ENCODE measurements around the gene SLC23A2.
A peak's percentile ranks its signal among the peaks of the same experiment; 100 is the strongest.

SLC23A2 gene

GRCh38 chr20:4942331-4942730, 59.0 kb downstream of the SLC23A2 start:
- DNase-seq (ENCODE audit: insufficient read length, low spot score) (no peak), FAIRE-seq (no peak)
- TF ChIP-seq PAX5 (IDR thresholded peaks at IDR 0.05; ENCODE audit: insufficient read depth, low read length, severe bottlenecking) (no peak), POLR2A (IDR thresholded peaks at IDR 0.05; ENCODE audit: low read depth, low read length) (no peak), POLR2AphosphoS5 (IDR thresholded peaks at IDR 0.05; ENCODE audit: low read depth, low read length) (no peak), POU2F2 (IDR thresholded peaks at IDR 0.05; ENCODE audit: low read depth, low read length) (no peak), TAF1 (IDR thresholded peaks at IDR 0.05; ENCODE audit: low read depth, low read length) (no peak), SPI1 (IDR thresholded peaks at IDR 0.05; ENCODE audit: low read depth, low read length) (no peak)

- TF ChIP-seq SPI1 (IDR thresholded peaks at IDR 0.05; ENCODE audit: low read depth, low read length) (no peak), POLR2A (IDR thresholded peaks at IDR 0.05; ENCODE audit: low read depth, low read length) (no peak), TAF1 (IDR thresholded peaks at IDR 0.05; ENCODE audit: low read depth, low read length) (no peak), POLR2AphosphoS5 (IDR thresholded peaks at IDR 0.05; ENCODE audit: low read depth, low read length) (no peak), POU2F2 (IDR thresholded peaks at IDR 0.05; ENCODE audit: low read depth, low read length) (no peak), PAX5 (IDR thresholded peaks at IDR 0.05; ENCODE audit: insufficient read depth, low read length, severe bottlenecking) (no peak)
- FAIRE-seq (no peak), DNase-seq (ENCODE audit: insufficient read length, low spot score) (no peak)
Measured at GRCh38 chr20:4937407-4938319, 63.6 kb downstream of the SLC23A2 start.

GRCh38 chr20:4936851-4937406, 64.4 kb downstream of the SLC23A2 start:
- TF ChIP-seq SPI1 (IDR thresholded peaks at IDR 0.05; ENCODE audit: low read depth, low read length) (no peak), POU2F2 (IDR thresholded peaks at IDR 0.05; ENCODE audit: low read depth, low read length) (no peak), POLR2AphosphoS5 (IDR thresholded peaks at IDR 0.05; ENCODE audit: low read depth, low read length) (no peak), PAX5 (IDR thresholded peaks at IDR 0.05; ENCODE audit: insufficient read depth, low read length, severe bottlenecking) (no peak), TAF1 (IDR thresholded peaks at IDR 0.05; ENCODE audit: low read depth, low read length) (no peak), POLR2A (IDR thresholded peaks at IDR 0.05; ENCODE audit: low read depth, low read length) (no peak)
- DNase-seq (ENCODE audit: insufficient read length, low spot score) (no peak), FAIRE-seq (no peak)

- FAIRE-seq (no peak), DNase-seq (ENCODE audit: insufficient read length, low spot score) (no peak)
- TF ChIP-seq TAF1 (IDR thresholded peaks at IDR 0.05; ENCODE audit: low read depth, low read length) (no peak), PAX5 (IDR thresholded peaks at IDR 0.05; ENCODE audit: insufficient read depth, low read length, severe bottlenecking) (no peak), SPI1 (IDR thresholded peaks at IDR 0.05; ENCODE audit: low read depth, low read length) (no peak), POU2F2 (IDR thresholded peaks at IDR 0.05; ENCODE audit: low read depth, low read length) (no peak), POLR2AphosphoS5 (IDR thresholded peaks at IDR 0.05; ENCODE audit: low read depth, low read length) (no peak), POLR2A (IDR thresholded peaks at IDR 0.05; ENCODE audit: low read depth, low read length) (no peak)
Measured at GRCh38 chr20:4936392-4936850, 64.9 kb downstream of the SLC23A2 start.

- FAIRE-seq (peak; percentile 31), DNase-seq (ENCODE audit: insufficient read length, low spot score) (no peak)
- TF ChIP-seq PAX5 (IDR thresholded peaks at IDR 0.05; ENCODE audit: insufficient read depth, low read length, severe bottlenecking): no peak
- no peak for TF ChIP-seq POLR2A (IDR thresholded peaks at IDR 0.05; ENCODE audit: low read depth, low read length)
- TF ChIP-seq TAF1 (IDR thresholded peaks at IDR 0.05; ENCODE audit: low read depth, low read length): no peak
- no peak for TF ChIP-seq POLR2AphosphoS5 (IDR thresholded peaks at IDR 0.05; ENCODE audit: low read depth, low read length)
- TF ChIP-seq SPI1 (IDR thresholded peaks at IDR 0.05; ENCODE audit: low read depth, low read length): no peak
- no peak for TF ChIP-seq POU2F2 (IDR thresholded peaks at IDR 0.05; ENCODE audit: low read depth, low read length)
Measured at GRCh38 chr20:4932061-4932460, 69.2 kb downstream of the SLC23A2 start.

GRCh38 chr20:4929686-4930397, 71.5 kb downstream of the SLC23A2 start:
- FAIRE-seq (no peak), DNase-seq (ENCODE audit: insufficient read length, low spot score) (no peak)
- peak; percentile 87 for TF ChIP-seq SPI1 (IDR thresholded peaks at IDR 0.05; ENCODE audit: low read depth, low read length)
- TF ChIP-seq TAF1 (IDR thresholded peaks at IDR 0.05; ENCODE audit: low read depth, low read length): no peak

GRCh38 chr20:4926531-4927156, 74.7 kb downstream of the SLC23A2 start:
- TF ChIP-seq TAF1 (IDR thresholded peaks at IDR 0.05; ENCODE audit: low read depth, low read length): no peak
- TF ChIP-seq POU2F2 (IDR thresholded peaks at IDR 0.05; ENCODE audit: low read depth, low read length): no peak
- no peak for TF ChIP-seq POLR2AphosphoS5 (IDR thresholded peaks at IDR 0.05; ENCODE audit: low read depth, low read length)
- TF ChIP-seq POLR2A (IDR thresholded peaks at IDR 0.05; ENCODE audit: low read depth, low read length): no peak
- TF ChIP-seq SPI1 (IDR thresholded peaks at IDR 0.05; ENCODE audit: low read depth, low read length): no peak
- TF ChIP-seq PAX5 (IDR thresholded peaks at IDR 0.05; ENCODE audit: insufficient read depth, low read length, severe bottlenecking): no peak
- FAIRE-seq (no peak), DNase-seq (ENCODE audit: insufficient read length, low spot score) (no peak)

- FAIRE-seq (no peak), DNase-seq (ENCODE audit: insufficient read length, low spot score) (no peak)
- TF ChIP-seq TAF1 (IDR thresholded peaks at IDR 0.05; ENCODE audit: low read depth, low read length) (no peak), SPI1 (IDR thresholded peaks at IDR 0.05; ENCODE audit: low read depth, low read length) (no peak), PAX5 (IDR thresholded peaks at IDR 0.05; ENCODE audit: insufficient read depth, low read length, severe bottlenecking) (no peak), POLR2A (IDR thresholded peaks at IDR 0.05; ENCODE audit: low read depth, low read length) (no peak), POU2F2 (IDR thresholded peaks at IDR 0.05; ENCODE audit: low read depth, low read length) (no peak), POLR2AphosphoS5 (IDR thresholded peaks at IDR 0.05; ENCODE audit: low read depth, low read length) (no peak)
Measured at GRCh38 chr20:4925842-4926530, 75.3 kb downstream of the SLC23A2 start.
